ENCODE results near the gene WDPCP. TPM values are rescaled to one million over a fixed set of nuclear protein-coding genes. Genes with fewer than 3 reads are reported as not detected.

Gene WDPCP
- total and polyA plus RNA-seq, 2 of the 13 experiments (the other 11 are each of a cell fraction or from before 2014, with no cell fraction given) = 2.9 to 5.2 TPM

GRCh38 chr2:63194175-63194574 lies 394.1 kb downstream of the WDPCP start (continued):
- TF ChIP-seq E2F1 (CRISPR knock-in tag; IDR thresholded peaks at IDR 0.05) = no peak
- TF ChIP-seq ZBTB20 (CRISPR knock-in tag; IDR thresholded peaks at IDR 0.05; ENCODE audit: borderline replicate concordance, low read depth) = peak; percentile 97; the same call in 1 of the 2 replicates
- no peak for TF ChIP-seq MEIS1 (CRISPR knock-in tag; IDR thresholded peaks at IDR 0.05; ENCODE audit: borderline replicate concordance)
- peak; percentile 78 for TF ChIP-seq CEBPG (CRISPR knock-in tag; IDR thresholded peaks at IDR 0.05)
- peak; percentile 96 for TF ChIP-seq CREM (IDR thresholded peaks at IDR 0.05)
- TF ChIP-seq CREM (CRISPR knock-in tag; IDR thresholded peaks at IDR 0.05) = no peak
- peak in 1 of 2 experiments; percentile 71; a peak in 2 of 4 replicates for TF ChIP-seq NR2F1 (CRISPR knock-in tag; IDR thresholded peaks at IDR 0.05)
- peak; percentile 80 for TF ChIP-seq TCF7L2 (IDR thresholded peaks at IDR 0.05; ENCODE audit: low read depth, low read length)
- peak; percentile 85 for TF ChIP-seq RCOR2 (CRISPR knock-in tag; IDR thresholded peaks at IDR 0.05)
- no peak for TF ChIP-seq ZNF282 (IDR thresholded peaks at IDR 0.05; ENCODE audit: partially characterized antibody)
- no peak for TF ChIP-seq PHF5A (CRISPR knock-in tag; IDR thresholded peaks at IDR 0.05; ENCODE audit: low read depth, unreplicated experiment)
- no peak for TF ChIP-seq ZNF407 (CRISPR knock-in tag; IDR thresholded peaks at IDR 0.05; ENCODE audit: not compliant biosample characterization)
- no peak for TF ChIP-seq TERF1 (CRISPR knock-in tag; IDR thresholded peaks at IDR 0.05)
- TF ChIP-seq ZBTB43 (CRISPR knock-in tag; conservative IDR thresholded peaks at IDR 0.05) = no peak
- TF ChIP-seq MXI1 (IDR thresholded peaks at IDR 0.05; ENCODE audit: borderline replicate concordance, low read depth, low read length) = no peak
- no peak for TF ChIP-seq NAIF1 (CRISPR knock-in tag; IDR thresholded peaks at IDR 0.05; ENCODE audit: borderline replicate concordance)
- TF ChIP-seq GABPA (IDR thresholded peaks at IDR 0.05; ENCODE audit: low read depth, low read length) = no peak
- no peak for TF ChIP-seq GABPA (CRISPR knock-in tag; IDR thresholded peaks at IDR 0.05; ENCODE audit: low read depth)
- TF ChIP-seq ZNF713 (CRISPR knock-in tag; IDR thresholded peaks at IDR 0.05) = no peak
- no peak for TF ChIP-seq ZNF20 (CRISPR knock-in tag; IDR thresholded peaks at IDR 0.05)
- no peak for TF ChIP-seq NR3C1 (CRISPR knock-in tag; IDR thresholded peaks at IDR 0.05)

Data from HepG2 (cell line).